MG63 (cell line): ENCODE results near the gene MCM9. TPM values are rescaled to one million over a fixed set of nuclear protein-coding genes. Genes with fewer than 3 reads are reported as not detected.

Experiments
- DNase-seq: peaks from one replicate; pipeline ENCODE4 v3.0.0-alpha.2; 2020
- H3K27me3 ChIP-seq: fragments of 250-450 bp; sonication (Bioruptor Pico); 2 replicates; pipeline ENCODE4 v1.5.1; 2020; ENCODE audit warnings: mild to moderate bottlenecking, moderate library complexity
- H3K36me3 ChIP-seq: fragments of 250-450 bp; sonication (Bioruptor Pico); 2 replicates; pipeline ENCODE4 v1.5.1; 2020; ENCODE audit warnings: mild to moderate bottlenecking, moderate library complexity
- H3K4me3 ChIP-seq: fragments of 250-450 bp; sonication (Bioruptor Pico); 2 replicates; pipeline ENCODE4 v1.5.1; 2020; ENCODE audit warnings: mild to moderate bottlenecking, moderate library complexity
- H3K9me3 ChIP-seq: fragments of 250-450 bp; sonication (Bioruptor Pico); 2 replicates; pipeline ENCODE4 v1.5.1; 2020; ENCODE audit warnings: mild to moderate bottlenecking, moderate library complexity
- total RNA-seq: library from RNA; depleted of rRNA; stranded (reverse); fragments of >200 nt; shearing (Covaris generic); gene quantifications from 2 replicates; pipeline ENCODE4 v1.2.3, GENCODE V29; 2014; ENCODE audit warnings: low replicate concordance

Gene MCM9
- total RNA-seq, 1 experiment from 2014 or later: 7.9 TPM

DNA sequence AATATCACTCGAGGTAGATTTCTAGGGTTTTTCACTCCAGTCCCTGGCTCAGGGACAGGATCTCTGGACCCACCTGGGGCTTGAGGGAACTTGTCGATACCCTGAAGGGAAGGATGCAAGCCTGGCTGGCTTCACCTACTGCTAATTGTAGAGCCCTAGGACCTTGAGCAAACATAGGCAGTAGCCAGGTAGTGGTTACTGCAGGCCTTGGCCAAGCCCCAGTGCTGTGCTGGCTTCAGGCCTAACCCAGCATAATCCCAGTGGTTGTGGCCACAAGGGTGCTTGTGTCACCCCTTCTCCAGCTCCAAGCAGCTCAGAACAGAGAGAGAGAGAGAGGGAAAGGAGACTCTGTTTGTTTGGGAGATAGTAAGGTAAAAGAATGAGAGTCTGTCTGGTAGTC, 5.8 kb upstream of the MCM9 start:
- H3K36me3 ChIP-seq: no peaks in the 10 kb centered on the region
- H3K9me3 ChIP-seq: peaks cover 6% of the 10 kb centered on the region; the same call in 1 of the 2 replicates
- H3K4me3 ChIP-seq: no peak overlapping the region
- H3K27me3 ChIP-seq: no peaks in the 10 kb centered on the region; the same call in 1 of the 2 replicates
- DNase-seq: no peak

DNA sequence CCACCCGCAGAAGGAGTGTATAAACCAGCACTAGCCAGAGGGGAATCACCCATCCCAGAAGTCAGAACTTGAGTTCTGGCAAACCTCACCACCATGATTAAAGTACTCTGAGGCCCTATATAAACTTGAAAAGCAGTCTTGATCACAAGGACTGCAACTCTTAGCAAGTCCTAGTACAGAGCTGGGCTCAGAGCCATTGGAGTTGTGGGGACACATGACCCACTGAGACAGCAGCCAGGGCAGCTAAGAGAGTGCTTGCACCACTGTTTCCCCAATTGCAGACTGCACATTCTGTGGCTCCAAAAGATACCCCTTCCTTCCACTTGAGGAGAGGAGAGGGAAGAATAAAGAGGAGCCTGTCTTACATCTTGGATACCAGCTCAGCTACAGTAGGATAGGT, 4.7 kb upstream of the MCM9 start:
- no peak for DNase-seq
- Histone ChIP-seq H3K9me3 (peaks cover 6% of the 10 kb centered on the region; the same call in 1 of the 2 replicates), H3K4me3 (no peak overlapping the region), H3K27me3 (no peaks in the 10 kb centered on the region; the same call in 1 of the 2 replicates), H3K36me3 (no peaks in the 10 kb centered on the region)

DNA sequence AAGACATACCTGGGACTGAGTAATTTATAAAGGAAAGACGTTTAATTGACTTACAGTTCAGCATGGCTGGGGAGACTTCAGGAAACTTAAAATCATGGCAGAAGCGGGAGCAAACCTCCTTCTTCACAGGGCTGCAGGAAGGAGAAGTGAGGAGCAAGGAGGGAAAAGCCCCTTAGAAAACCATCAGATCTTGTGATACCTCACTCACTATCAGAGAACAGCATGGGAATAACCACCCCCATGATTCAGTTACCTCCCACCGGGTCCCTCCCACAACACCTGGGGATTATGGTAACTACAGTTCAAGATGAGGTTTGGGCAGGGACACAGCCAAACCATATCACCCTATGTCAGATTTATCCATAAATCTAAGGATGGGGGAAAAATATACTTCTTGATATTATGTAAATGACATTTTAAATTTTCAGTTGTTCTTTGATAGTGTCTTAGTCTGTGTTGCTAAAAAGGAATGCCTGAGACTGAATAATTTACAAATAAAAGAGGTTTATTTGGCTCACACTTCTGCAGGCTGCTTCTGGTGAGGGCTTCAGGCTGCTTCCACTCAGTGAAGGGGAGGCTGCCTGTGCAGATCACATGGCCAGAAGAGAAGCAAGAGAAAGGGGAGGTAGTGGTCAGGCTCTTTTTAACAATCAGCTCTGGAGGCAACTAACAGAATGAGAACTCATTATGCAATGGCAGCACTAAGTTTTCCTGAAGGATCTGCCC, 1.2 kb upstream of the MCM9 start:
- H3K27me3 ChIP-seq: no peaks in the 10 kb centered on the region; the same call in 1 of the 2 replicates
- H3K9me3 ChIP-seq: no peaks in the 10 kb centered on the region
- H3K36me3 ChIP-seq: peaks cover 13% of the 10 kb centered on the region
- no peak for DNase-seq
- peak overlapping the region; percentile 94 for H3K4me3 ChIP-seq

DNA sequence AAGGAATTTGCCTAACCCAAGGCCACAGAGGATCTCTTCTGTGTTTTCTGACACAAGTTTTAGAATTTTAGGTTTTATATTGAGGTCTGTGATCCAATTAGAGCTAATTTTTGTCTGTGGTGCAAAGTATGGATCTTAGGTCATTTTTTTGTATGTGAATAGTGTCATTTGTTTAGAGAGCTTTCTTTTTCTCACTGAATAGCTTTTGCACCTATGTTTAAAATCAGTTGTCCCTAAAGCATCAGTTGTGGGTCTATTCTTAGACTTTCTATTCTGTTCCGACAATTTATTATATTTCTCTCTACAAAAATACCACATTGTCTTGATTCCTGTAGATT, 341 bp upstream of the MCM9 start:
- Histone ChIP-seq H3K9me3 (no peaks in the 10 kb centered on the region), H3K4me3 (peak overlapping the region; percentile 94), H3K27me3 (no peaks in the 10 kb centered on the region; the same call in 1 of the 2 replicates), H3K36me3 (peaks cover 21% of the 10 kb centered on the region)
- no peak for DNase-seq

DNA sequence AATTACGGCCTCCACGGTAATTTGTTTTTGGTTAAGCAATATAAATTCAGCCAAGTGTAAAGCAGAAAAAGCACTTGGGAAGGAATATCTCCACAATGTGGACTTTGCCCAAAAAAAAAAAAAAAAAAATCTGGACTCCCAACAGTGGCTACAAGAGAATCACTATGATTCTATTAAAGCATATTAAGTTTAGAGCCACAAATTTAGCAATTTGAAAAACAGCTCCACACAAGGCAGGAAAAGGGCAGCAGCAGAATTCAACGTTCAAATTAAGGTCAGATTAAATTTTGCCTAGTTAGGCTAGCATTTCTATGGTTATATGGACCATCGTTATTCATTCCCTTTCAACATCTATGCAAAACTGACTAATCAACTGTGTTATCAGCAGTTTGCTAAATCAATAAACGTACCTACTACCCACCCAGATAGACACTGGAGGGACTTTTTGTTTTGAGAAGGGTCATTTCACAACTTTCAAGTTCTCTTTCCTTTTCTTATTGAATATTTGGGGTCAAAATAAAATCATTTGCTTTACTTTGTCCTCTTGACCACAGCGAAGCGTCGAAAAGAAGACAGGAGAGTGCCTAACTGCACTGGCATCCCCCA, 1.0 kb downstream of the MCM9 start:
- Histone ChIP-seq H3K4me3 (peak overlapping the region; percentile 94), H3K9me3 (no peaks in the 10 kb centered on the region), H3K27me3 (no peaks in the 10 kb centered on the region; the same call in 1 of the 2 replicates), H3K36me3 (peaks cover 31% of the 10 kb centered on the region)
- DNase-seq: no peak

DNA sequence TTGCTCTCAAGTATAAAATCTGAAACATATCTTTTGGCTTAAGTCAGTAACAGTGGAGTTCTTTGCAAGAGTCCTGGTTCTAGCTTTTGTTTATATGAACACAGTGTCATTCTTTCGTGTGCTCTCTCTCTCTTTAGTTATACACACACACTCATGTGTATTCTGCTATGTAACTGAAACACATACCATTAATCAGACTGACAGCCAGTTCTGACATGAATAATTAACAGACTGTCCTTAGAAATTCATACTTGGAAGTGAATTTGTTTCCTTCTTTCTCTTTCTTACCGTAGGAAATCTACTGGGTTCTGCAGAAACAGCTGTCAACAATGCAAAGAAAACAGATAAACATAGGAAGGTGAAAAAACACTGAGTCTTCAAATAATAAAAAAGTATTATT, 2.5 kb downstream of the MCM9 start:
- no peak for DNase-seq
- Histone ChIP-seq H3K27me3 (no peaks in the 10 kb centered on the region; the same call in 1 of the 2 replicates), H3K36me3 (peaks cover 39% of the 10 kb centered on the region), H3K4me3 (no peak overlapping the region), H3K9me3 (no peaks in the 10 kb centered on the region)

DNA sequence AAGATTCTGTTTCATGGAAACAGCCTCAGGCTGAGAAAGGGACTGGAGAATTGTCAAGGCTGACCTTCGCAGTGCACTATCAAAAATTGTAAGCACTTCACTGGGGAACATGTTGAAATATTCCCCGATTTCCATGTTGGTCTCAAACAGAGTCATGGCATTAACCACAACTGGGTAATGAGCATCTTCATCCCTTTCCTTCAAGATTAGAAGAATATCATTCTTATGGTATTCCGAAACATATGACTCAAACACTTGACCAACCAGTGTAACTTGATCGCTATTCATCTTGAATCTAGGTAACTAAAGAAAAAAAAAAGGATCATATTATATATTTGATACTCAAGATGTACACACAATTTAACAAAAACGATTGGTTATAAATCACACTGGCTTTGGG, 3.5 kb downstream of the MCM9 start:
- Histone ChIP-seq H3K9me3 (no peaks in the 10 kb centered on the region), H3K36me3 (peaks cover 46% of the 10 kb centered on the region), H3K4me3 (no peak overlapping the region), H3K27me3 (no peaks in the 10 kb centered on the region; the same call in 1 of the 2 replicates)
- DNase-seq: no peak

DNA sequence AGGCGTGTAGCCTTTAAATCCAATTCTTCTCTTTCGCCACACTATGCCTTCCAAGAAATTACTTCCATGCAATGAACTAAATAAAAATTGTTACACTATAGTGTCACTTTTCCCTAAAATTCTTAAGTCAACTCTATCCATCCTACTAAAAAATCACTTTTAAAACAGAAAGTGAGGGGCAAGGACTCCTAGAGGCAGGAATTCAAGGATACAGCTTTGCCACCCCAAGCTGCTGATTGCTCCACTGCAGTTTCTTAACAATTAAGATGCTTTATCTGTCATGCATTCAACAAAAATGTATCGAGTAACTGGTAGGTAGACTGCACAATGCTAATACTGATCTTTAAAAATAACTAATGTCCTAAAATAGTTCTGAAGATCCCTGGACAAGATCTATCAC, 4.3 kb downstream of the MCM9 start:
- Histone ChIP-seq H3K4me3 (no peak overlapping the region), H3K27me3 (no peaks in the 10 kb centered on the region), H3K9me3 (no peaks in the 10 kb centered on the region), H3K36me3 (peaks cover 52% of the 10 kb centered on the region)
- no peak for DNase-seq

DNA sequence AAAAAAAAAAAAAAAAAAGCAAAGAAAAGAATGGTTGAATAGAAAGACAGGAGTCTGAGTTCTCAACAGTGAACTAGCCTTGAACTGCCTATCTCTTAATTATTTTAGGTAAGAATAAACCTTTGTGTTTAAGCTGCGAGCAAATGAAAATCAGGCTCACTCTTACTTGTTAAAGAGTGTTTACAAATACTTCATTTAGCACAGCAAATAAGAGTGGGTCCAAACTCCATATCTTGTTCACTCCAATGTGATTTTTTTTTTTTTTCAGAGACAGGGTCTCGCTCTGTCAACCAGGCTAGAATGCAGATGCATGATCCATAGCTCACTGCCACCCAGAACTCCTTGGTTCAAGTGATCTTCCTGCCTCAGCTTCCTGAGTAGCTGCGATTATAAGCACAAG, 11.9 kb downstream of the MCM9 start:
- H3K9me3 ChIP-seq: no peaks in the 10 kb centered on the region
- DNase-seq: no peak
- H3K36me3 ChIP-seq: peaks cover 47% of the 10 kb centered on the region
- H3K4me3 ChIP-seq: no peak overlapping the region
- H3K27me3 ChIP-seq: no peaks in the 10 kb centered on the region

DNA sequence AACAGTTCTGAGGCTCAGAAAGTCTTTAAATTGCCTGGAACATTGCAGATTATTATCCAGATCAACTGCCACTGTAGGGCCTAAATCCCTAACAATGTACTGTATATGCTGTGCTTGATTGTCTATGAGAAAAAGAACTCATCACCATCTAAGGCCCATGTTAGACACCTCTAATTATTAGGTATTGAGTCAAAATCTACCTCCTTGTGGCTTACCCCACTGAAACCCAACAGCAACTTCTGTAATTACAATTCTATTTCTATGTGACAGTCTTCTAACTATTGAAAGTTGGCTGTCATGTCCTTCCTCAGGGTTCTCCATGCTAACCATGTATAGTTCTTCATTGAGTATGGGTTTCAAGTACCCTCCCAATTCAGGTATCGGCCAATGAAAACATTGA, 13.9 kb downstream of the MCM9 start:
- no peaks in the 10 kb centered on the region for H3K9me3 ChIP-seq
- H3K4me3 ChIP-seq: no peak overlapping the region
- peaks cover 38% of the 10 kb centered on the region for H3K36me3 ChIP-seq
- H3K27me3 ChIP-seq: no peaks in the 10 kb centered on the region
- DNase-seq: no peak

DNA sequence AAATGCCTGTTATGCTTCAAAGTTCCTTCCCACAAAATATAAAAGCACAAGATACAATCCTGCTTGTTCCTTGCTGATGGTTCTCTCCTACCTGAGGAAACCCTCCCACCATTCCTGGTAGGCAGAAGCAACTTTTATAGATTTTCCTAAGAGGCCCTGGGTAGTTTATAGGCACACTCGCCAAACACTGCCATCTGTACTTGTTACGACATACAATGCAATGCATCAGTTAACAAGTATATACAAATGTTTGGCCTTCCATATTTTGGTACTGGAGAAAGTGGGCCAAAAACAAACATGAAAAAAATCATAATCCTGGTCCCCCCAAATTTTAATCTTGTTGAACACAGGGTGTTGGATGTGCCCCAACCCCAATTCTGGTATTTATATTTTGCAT, 16.6 kb downstream of the MCM9 start:
- no peak for DNase-seq
- Histone ChIP-seq H3K27me3 (no peaks in the 10 kb centered on the region), H3K9me3 (no peaks in the 10 kb centered on the region), H3K36me3 (peaks cover 30% of the 10 kb centered on the region), H3K4me3 (no peak overlapping the region)

DNA sequence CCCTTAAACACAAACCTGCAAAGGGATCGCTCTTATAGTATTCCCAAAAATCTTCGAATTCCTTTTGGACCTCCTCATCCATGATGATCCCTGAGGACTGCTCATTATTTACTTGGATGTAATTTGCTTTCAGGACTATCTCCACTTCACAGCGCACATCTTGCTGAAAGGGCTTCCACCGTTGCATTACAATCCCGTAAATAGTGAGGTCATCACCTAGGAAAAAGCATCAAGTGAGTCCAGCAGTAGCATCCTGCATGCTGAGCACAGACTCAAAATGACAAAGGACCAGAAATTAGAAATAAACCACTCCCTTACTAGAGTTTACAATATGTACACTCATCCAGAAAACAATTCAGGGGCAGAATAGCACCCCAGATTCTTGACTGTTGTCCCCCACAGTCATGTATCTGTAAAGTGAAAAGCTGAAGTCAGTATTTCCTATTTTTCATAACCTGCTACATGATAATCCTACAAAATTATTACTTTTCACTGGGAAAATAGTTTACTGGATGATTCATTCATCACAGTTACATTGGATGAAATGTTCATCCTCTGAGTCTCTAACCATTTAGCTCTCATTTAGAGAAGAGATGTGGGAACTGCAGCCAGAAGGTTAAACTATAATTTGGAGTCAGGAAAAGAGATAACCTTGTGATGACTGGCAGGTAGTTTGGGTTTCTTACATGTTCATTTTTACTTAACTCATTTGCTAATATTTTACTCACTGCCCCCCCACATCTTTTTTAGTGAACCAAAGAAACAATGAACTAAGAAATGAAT, 17.2 kb downstream of the MCM9 start:
- Histone ChIP-seq H3K4me3 (no peak overlapping the region), H3K36me3 (peaks cover 33% of the 10 kb centered on the region), H3K9me3 (no peaks in the 10 kb centered on the region), H3K27me3 (no peaks in the 10 kb centered on the region)
- no peak for DNase-seq

DNA sequence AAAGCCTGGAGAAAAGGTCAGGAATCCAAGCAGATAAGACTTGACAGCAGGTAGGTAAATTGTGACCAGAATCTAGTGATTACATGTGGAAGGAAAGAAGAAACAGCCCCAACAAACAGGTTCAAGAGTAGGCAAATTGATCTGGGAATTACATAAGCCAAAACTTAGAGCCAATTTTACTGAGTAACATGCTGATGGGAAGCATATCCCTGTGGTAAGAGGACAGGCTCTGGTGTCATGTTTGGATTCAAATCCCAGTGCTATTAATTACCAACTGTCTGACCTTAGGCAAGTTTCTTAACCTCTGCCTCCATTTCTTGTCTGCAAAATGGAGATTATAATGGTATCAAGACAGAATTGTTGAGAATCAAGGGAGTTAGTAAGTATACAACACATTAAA, 20.4 kb downstream of the MCM9 start:
- Histone ChIP-seq H3K27me3 (no peaks in the 10 kb centered on the region), H3K4me3 (no peak overlapping the region), H3K36me3 (peaks cover 37% of the 10 kb centered on the region), H3K9me3 (no peaks in the 10 kb centered on the region)
- DNase-seq: no peak

DNA sequence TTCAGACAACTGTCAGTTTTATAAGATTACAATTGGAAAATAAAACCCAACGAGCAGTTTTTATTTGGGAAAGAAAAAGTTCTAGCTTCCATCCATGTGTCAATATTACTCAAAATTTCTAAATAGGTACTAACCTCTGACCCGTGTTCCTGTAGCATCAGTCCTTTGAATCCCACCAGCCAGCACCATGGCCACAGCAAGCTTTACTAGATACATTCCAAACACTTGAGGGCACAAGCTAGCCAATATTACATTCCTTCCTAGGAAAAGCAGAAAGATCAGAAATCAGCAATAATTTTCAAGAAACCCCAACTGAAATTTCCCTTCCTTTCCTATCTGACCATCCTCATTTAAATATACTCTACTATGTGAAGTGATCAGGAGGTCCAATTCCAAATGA, 21.8 kb downstream of the MCM9 start:
- no peak for DNase-seq
- H3K9me3 ChIP-seq: no peaks in the 10 kb centered on the region
- H3K36me3 ChIP-seq: peaks cover 46% of the 10 kb centered on the region
- no peak overlapping the region for H3K4me3 ChIP-seq
- H3K27me3 ChIP-seq: no peaks in the 10 kb centered on the region

DNA sequence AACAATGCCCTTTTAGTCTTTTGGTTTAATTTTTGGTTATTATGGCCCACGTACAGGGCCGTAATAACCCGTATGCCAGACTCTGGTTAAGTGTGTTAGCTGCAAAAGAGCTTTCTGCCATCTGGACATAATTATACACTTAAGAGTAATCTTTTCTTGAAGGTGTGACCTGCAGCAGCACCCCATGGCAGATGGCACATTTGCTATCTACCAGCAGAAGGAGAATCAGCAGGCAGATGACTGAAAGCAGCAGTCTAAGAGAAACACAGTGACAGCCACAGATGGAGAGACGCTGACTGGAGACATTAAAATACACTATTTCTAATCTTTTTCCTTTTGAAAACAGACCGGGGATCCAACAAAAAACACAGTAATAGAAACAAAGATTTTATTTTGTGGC, 22.3 kb downstream of the MCM9 start:
- DNase-seq: no peak
- peaks cover 47% of the 10 kb centered on the region for H3K36me3 ChIP-seq

DNA sequence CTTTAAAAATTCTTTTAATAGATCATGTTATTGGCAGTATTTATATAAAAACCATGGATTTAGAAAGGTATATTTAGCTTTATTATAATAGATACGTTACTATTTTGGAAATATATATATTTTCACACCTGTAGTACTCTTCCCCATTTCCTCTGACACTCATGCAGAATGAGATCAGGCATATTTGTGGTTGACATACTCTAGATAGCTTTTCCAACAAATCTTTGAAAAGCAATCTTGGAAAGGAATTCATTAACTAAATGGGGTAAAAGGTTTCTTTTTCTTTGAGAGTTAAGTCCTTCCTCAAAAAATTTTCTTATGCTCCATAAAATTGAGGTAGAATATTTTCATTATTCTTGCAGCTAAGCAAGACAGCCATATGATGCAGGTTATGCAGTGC, 26.5 kb downstream of the MCM9 start:
- Histone ChIP-seq H3K27me3 (no peaks in the 10 kb centered on the region), H3K9me3 (no peaks in the 10 kb centered on the region), H3K4me3 (no peak overlapping the region), H3K36me3 (peaks cover 57% of the 10 kb centered on the region)
- DNase-seq: no peak

More for the DNA sequence above, 22.3 kb downstream of the MCM9 start:
- no peaks in the 10 kb centered on the region for H3K9me3 ChIP-seq
- no peaks in the 10 kb centered on the region for H3K27me3 ChIP-seq
- H3K4me3 ChIP-seq: no peak overlapping the region

DNA sequence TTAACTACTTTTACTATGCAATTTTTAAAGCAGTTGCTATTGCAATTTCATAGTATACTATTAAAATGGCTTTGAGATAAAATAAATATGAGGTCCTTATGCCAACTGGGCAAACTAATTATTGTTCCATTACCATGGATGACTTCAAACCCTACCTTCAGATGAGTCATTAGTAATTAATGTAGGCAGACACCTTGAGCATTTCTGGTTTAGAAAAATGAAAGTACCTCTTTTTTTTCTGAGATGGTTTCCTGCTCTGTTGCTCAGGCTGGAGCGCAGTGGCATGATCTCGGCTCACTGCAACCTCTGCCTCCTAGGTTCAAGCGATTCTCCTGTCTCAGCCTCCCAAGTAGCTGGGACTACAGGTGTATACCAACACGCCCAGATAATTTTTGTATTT, 29.1 kb downstream of the MCM9 start:
- DNase-seq: no peak
- Histone ChIP-seq H3K4me3 (no peak overlapping the region), H3K9me3 (no peaks in the 10 kb centered on the region), H3K27me3 (no peaks in the 10 kb centered on the region), H3K36me3 (peaks cover 37% of the 10 kb centered on the region)
